NCI-H128 (cell line): Measurements from ENCODE around the gene NUDT22.

Source experiments
- DNase-seq: peaks from one replicate; lab custom pipeline; 2025; ENCODE audit not compliant: unreplicated experiment; lab: John Stamatoyannopoulos, UW

NUDT22 gene

DNA sequence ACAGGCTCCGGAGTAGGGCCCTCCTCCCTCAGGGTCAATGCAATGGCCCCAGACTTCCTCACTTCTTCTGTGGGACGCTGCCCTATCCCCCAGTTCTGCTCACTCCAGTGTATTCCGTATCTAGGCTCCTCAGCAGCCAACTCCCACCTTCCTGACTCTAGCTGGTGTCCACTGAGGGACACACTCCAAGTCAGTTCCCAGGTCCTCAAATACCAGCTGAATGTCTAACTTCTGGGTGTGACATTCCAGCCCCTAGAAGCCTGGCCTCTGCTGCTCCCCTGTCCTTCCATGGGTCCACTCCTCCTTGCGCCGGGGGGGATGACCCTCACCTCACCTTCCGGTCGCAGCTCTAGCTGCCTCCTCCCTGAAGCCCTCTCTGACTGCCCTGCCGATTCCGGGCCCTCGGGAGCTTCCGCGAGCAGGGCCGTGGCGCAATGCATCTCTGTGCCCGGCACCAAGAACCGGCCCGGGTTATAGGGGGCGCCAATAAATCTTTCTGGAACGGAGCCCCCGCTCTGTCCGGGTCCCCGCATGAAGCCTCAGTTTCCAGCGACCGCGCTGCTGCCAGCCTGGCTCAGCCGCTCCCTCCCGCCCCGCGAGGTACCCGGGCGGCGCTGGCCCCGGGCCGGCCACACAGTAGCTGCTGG is 42.9 kb downstream of the NUDT22 start:
- DNase-seq: no peak

DNA sequence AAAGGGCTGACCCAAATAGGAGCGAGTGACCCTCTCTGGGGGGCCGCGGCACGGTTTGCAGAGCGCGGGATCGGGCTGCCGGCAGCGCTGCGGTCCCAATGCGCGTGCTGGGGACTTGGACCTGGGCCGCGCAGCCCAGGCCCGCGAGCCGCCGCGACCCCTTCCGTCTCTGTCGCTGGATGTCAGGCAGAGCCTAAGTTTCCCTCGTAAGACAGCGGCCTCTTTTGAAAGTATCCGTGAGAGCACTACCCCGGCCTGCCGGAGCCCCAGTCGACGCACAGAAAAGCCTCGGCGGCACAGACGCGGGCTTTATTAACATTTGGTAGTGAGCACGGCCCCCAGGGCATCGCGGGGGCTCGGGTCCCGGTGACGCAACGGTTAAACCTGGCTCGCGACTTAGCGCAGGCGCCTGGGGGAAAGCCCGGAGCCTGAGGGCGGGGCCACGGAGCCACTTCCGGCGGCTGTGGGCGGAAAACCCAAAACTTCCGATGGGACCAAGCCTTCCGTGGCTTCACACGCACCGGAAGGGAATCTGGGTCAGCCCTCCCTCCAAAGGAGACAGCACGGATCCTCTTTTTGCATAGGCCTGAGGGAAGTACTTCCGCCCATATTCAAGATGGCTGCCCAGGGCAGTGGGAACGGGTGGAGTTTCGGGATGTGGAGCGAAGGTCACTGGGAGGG is 43.6 kb downstream of the NUDT22 start:
- peak; percentile 98 for DNase-seq

- no peak for DNase-seq
Observed at GRCh38 chr11:64275031-64275800, 49.1 kb downstream of the NUDT22 start.

GRCh38 chr11:64275841-64276240 is 49.8 kb downstream of the NUDT22 start:
- DNase-seq: no peak

- DNase-seq: no peak
Observed at GRCh38 chr11:64276653-64277431, 50.8 kb downstream of the NUDT22 start.

DNA sequence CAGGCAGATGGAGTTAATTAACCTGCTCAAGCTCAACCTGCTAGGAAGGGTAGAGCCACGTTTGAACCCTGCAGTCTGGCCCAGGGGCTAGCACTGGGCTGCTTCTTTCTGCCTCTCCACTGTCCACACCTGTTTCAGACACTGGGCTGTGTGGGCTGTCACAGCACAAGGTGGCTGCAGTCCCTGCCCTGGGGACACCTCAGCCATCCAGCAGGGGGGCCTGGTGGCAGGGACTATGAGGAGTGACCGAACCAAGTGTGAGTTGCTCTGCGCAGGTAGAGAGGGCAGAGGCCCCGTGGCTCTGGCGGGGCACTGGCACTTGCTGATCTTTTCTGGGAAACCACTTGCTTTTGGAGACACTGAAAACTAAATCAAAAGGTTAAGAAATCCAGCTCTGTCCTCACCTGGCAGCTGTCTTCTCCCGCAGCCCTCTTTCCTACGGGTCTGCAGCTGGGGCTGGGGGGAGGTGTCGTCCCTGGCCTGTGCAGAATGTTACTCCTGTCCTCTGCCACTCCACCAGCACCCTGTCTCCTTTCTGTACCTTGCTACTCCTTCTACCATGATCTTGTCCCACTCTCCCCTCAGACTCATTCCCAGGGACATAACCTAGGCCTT is 52.6 kb downstream of the NUDT22 start:
- DNase-seq: no peak
